Effector memory CD4-positive, alpha-beta T cell (primary cell): Measurements from ENCODE around the gene PDCD4.
A peak's percentile ranks its signal among the peaks of the same experiment; 100 is the strongest.
"Not testable (repeated sequence)": the region's sequence is repeated elsewhere in the genome, so short reads cannot be mapped to it uniquely, and the experiment has no call there.

Source experiments
- DNase-seq, 3 donors: peaks; one replicate each; pipeline ENCODE4 v3.0.0-alpha.2; 2020
- H3K27ac ChIP-seq: 2 replicates; pipeline ENCODE4 v1.7.0; 2013; ENCODE audit warnings: mild to moderate bottlenecking, low read length, moderate library complexity; ENCODE audit not compliant: insufficient read depth, poor library complexity, severe bottlenecking
- H3K27me3 ChIP-seq: replicated peaks from 2 replicates; pipeline ENCODE4 v1.7.0; 2013; ENCODE audit warnings: mild to moderate bottlenecking, low read length; ENCODE audit not compliant: insufficient read depth, control insufficient read depth, poor library complexity, severe bottlenecking
- H3K36me3 ChIP-seq: 2 replicates; pipeline ENCODE4 v1.7.0; 2013; ENCODE audit warnings: mild to moderate bottlenecking, low read length, moderate library complexity; ENCODE audit not compliant: control insufficient read depth, insufficient read depth
- H3K4me1 ChIP-seq: 2 replicates; pipeline ENCODE4 v1.7.0; 2013; ENCODE audit warnings: low read length, mild to moderate bottlenecking; ENCODE audit not compliant: control insufficient read depth, insufficient read depth, poor library complexity, severe bottlenecking
- H3K4me3 ChIP-seq: 2 replicates; pipeline ENCODE4 v1.7.0; 2013; ENCODE audit warnings: low read length, low read depth, mild to moderate bottlenecking; ENCODE audit not compliant: insufficient read depth, poor library complexity, severe bottlenecking
- H3K9me3 ChIP-seq: 2 replicates; pipeline ENCODE4 v1.7.0; 2013; ENCODE audit warnings: mild to moderate bottlenecking, low read length, moderate library complexity; ENCODE audit not compliant: control insufficient read depth

Gene PDCD4

DNA sequence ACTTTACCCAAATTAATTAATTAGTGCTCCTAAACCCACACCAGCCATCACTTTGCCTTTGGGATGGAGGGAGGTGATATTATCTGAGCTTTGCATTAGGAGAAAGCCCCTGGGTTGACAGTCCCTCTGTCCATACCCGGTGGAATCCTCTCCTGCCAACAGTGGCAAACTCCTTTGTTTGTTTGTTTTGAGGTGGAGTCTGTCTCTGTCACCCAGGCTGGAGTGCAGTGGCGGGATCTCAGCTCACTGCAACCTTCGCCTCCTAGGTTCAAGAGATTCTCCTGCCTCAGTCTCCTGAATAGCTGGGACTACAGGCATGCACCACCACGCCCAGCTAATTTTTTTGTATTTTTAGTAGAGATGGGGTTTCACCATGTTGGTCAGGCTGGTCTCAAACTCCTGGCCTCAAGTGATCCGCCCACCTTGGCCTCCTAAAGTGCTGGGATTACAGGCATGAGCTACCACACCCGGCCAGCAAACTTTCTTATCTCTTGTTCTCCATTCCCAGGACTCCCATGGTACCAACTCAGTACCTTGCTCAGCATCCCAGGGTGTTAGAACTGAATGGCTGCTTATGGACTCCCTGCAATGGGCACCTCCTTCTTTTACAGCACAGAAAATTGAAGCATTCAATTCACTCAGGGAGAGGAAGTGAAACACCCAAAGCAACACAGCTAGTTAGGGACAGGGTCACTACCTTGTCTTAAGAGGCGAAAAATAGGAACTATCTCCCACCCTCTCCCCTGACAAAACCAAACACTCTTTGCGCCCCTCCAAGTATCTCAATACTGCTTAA is 4.5 kb upstream of the PDCD4 start:
- H3K9me3 ChIP-seq, H3K4me3 ChIP-seq, H3K36me3 ChIP-seq, DNase-seq, H3K27me3 ChIP-seq: not testable (repeated sequence)
- Histone ChIP-seq H3K27ac (peak overlapping the region; percentile 99), H3K4me1 (peaks cover 90% of the 10 kb centered on the region)

GRCh38 chr10:110867807-110868465 is 3.8 kb upstream of the PDCD4 start:
- no peaks in the 10 kb centered on the region for H3K27me3 ChIP-seq
- H3K9me3 ChIP-seq = no peaks in the 10 kb centered on the region
- H3K27ac ChIP-seq = peak overlapping the region; percentile 99
- H3K4me1 ChIP-seq = peaks cover 82% of the 10 kb centered on the region
- DNase-seq = no peak
- H3K4me3 ChIP-seq = no peak overlapping the region
- no peaks in the 10 kb centered on the region for H3K36me3 ChIP-seq

DNA sequence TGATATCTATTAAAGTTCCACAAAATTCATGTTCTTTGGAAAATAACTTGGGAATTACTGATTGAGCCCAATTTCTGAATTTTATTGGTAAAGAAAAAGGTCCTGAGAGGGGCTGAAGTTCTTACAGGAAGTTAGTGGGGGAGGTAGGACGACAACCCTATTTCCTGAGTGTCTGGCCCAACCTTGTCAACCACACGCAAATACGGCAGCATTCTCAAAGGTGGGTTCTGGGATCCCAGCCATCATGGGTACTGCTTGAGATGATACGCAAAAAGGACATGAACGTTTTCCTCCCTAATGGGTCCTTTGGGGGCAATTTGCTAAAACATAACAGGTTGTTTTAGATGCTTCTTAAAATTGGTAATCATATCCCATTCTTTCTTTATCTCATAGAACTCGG is 2.7 kb upstream of the PDCD4 start:
- Histone ChIP-seq H3K36me3 (no peaks in the 10 kb centered on the region), H3K9me3 (no peaks in the 10 kb centered on the region), H3K4me1 (peaks cover 74% of the 10 kb centered on the region), H3K27me3 (no peaks in the 10 kb centered on the region), H3K4me3 (peak overlapping the region; percentile 21), H3K27ac (peak overlapping the region; percentile 99)
- DNase-seq = peak; percentile 51 to 55 (median 51)

DNA sequence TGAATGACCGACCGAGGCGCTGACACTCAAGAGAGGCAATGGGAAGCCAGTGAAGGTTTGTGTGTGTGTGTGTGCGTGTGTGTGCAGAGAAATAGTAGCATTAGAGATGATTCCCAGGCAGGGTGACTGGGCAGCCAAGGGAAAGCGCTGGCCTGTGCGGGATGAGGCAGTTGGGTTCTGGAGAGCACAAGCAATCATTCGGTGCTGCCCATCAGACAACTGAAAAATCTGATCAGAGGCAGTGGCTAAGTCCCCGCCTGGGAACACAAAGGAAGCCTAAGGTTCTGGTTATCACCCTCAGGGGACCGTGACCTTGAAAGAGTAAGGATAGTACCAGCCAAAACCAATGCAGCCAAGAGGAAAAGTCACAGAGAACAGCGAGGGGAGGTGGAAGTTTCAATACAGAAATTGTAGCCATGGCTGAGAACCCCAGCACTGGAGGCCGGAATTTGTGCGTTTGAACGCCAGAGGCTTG is 868 bp upstream of the PDCD4 start:
- H3K4me1 ChIP-seq = peaks cover 68% of the 10 kb centered on the region

DNA sequence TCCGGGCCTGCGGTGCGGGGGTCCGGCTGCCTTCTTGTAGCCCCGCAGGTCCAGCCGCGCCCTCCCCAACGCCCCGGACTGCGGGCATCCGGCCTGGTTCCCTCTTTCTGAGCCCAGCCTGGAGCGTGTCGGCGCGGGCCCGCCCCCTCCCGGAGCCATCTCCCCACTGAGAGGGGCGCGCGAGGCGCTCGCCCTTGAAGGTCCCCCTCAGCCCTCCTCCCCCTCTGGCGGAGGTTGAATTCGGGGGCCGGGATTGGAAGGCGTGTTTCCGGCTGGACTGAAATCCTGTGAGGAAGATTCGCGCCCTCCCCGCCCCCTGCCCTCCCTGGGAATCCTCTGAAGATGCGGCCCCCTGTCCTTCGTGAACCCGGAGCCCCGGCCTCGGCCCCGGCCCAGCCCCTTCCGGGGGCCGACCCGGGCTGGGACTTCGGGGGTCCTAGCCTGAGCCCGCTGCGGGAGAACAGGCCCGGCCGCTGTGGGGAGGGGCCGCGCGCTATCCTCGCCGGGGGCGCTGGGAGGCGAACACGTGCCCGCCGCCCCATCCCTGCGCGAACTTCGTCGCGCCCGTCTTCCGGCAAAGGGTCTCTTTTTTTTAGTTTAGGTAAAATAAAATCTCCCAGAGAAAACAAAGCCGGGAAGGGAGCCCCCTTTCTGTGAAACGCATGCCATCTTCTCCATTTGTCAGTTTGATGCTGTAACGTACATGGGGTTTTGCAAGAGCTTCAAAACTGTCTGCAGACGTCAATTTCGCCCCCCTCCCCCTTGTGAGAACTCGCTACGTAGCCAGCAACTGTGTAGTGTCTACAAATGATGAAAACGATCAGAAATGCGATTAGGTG is 636 bp downstream of the PDCD4 start:
- H3K4me1 ChIP-seq = peaks cover 57% of the 10 kb centered on the region
- peak overlapping the region; percentile 61 for H3K4me3 ChIP-seq
- no peaks in the 10 kb centered on the region for H3K9me3 ChIP-seq
- H3K27me3 ChIP-seq = no peaks in the 10 kb centered on the region
- peak overlapping the region; percentile 99 for H3K27ac ChIP-seq
- H3K36me3 ChIP-seq = peaks cover 4% of the 10 kb centered on the region
- peak; percentile 75 to 85 (median 83) for DNase-seq

More for the DNA sequence above, 868 bp upstream of the PDCD4 start:
- Histone ChIP-seq H3K36me3 (no peaks in the 10 kb centered on the region), H3K27ac (peak overlapping the region; percentile 99), H3K27me3 (no peaks in the 10 kb centered on the region), H3K9me3 (no peaks in the 10 kb centered on the region), H3K4me3 (peak overlapping the region; percentile 61)
- DNase-seq = no peak

DNA sequence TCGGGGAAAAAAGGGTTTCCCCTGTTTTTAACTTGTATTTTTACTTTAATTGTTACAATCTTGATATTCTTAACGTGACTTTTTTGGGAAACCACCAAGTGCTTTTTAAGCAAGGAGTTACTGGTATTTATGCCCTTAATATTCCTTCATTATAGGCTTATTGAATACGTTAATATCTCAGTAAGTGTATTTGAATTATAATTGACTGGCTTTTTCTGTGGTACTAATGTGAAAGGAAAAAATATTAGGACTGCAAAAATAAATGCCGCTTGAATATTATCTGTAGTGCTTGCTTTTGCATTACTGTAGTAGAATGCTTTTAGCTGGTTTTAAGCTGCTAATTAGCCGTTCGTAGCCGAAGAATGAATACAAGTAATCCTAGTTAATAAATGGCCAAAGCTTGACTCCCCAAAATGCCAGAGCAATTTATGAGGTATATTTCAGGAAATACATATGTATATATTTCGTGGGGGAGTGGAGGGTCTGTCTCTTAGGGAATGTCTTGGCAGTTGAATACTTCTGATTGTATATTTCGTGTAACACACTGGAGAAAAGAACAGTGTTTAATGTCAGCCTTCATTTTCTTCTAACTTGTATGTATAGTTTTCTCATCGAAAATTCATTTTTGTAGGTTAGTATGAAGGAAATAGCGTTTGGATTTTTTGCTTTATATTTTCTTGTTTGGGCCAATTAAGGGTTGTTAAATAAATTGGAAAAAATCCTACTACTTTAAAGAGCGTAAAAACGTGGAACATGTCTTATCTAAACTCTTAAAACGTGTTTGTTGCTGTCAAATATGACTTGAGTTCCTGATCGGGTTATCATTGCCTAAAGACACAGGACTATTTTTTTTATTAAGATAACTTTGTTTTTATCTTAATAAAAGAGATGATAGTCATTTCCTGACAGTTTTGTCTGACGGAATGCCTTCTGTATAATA is 1.5 kb downstream of the PDCD4 start:
- no peak for DNase-seq
- H3K36me3 ChIP-seq = peaks cover 6% of the 10 kb centered on the region
- no peaks in the 10 kb centered on the region for H3K27me3 ChIP-seq
- H3K4me1 ChIP-seq = peaks cover 48% of the 10 kb centered on the region
- peak overlapping the region; percentile 61 for H3K4me3 ChIP-seq
- H3K27ac ChIP-seq = peak overlapping the region; percentile 99
- H3K9me3 ChIP-seq = no peaks in the 10 kb centered on the region

DNA sequence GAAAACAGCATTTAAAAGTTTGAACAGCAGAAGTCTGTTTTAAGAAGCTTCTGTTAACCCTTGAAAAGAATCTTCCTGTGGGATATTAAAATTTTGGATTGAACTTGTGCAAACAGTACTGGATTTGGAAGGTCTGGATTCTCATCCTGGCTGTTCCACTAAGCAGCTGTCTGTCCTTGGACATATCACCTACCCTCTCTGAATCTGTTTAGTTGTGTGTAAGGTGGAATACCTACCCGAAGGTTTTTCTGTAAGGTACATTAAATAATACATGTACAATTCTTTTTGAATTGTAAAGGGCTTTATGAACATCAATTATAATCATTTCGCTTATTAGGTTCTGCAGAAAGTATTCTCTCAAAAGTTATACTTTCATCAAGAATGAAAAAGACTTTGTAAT is 2.2 kb downstream of the PDCD4 start:
- Histone ChIP-seq H3K27ac (peak overlapping the region; percentile 99), H3K9me3 (no peaks in the 10 kb centered on the region), H3K4me3 (peak overlapping the region; percentile 61), H3K27me3 (no peaks in the 10 kb centered on the region), H3K4me1 (peaks cover 41% of the 10 kb centered on the region), H3K36me3 (peaks cover 9% of the 10 kb centered on the region)
- no peak for DNase-seq

GRCh38 chr10:110876000-110876399 is 4.3 kb downstream of the PDCD4 start:
- H3K4me1 ChIP-seq = peaks cover 30% of the 10 kb centered on the region
- H3K36me3 ChIP-seq = peaks cover 9% of the 10 kb centered on the region
- peak overlapping the region; percentile 34 for H3K27ac ChIP-seq
- no peak overlapping the region for H3K4me3 ChIP-seq
- no peaks in the 10 kb centered on the region for H3K9me3 ChIP-seq
- no peak for DNase-seq
- no peaks in the 10 kb centered on the region for H3K27me3 ChIP-seq

- Histone ChIP-seq H3K27me3 (no peaks in the 10 kb centered on the region), H3K27ac (peak overlapping the region; percentile 7), H3K4me3 (no peak overlapping the region), H3K9me3 (no peaks in the 10 kb centered on the region), H3K4me1 (peaks cover 29% of the 10 kb centered on the region), H3K36me3 (peaks cover 13% of the 10 kb centered on the region)
- DNase-seq = no peak
These were observed 5.1 kb downstream of the PDCD4 start for GRCh38 chr10:110876788-110877187.
